ENCODE data around the gene ZMYND10. TPM values are rescaled to one million over a fixed set of nuclear protein-coding genes. Genes with fewer than 3 reads are reported as not detected.

Gene ZMYND10
- total RNA-seq, 1 experiment from 2014 or later = 1.4 TPM

GRCh38 chr3:50352781-50353180 is 7.2 kb upstream of the ZMYND10 start:
- Histone ChIP-seq H4K20me1 (ENCODE audit: control insufficient read depth, insufficient read depth, insufficient read length) (no peaks in the 10 kb centered on the region), H2AK5ac (ENCODE audit: insufficient read length, low read length) (no peak overlapping the region), H4K8ac (replicated peaks; ENCODE audit: insufficient read length, low read depth, low read length) (no peak overlapping the region), H3K18ac (ENCODE audit: insufficient read length, low read depth, low read length) (no peak overlapping the region), H3K14ac (ENCODE audit: insufficient read depth, low read length) (no peak overlapping the region), H3T11ph (ENCODE audit: low read length) (no peak overlapping the region), H3K27me3 (ENCODE audit: insufficient read depth, low read length) (no peaks in the 10 kb centered on the region), H4K91ac (ENCODE audit: insufficient read length, low read depth, low read length) (no peak overlapping the region), H2BK12ac (ENCODE audit: insufficient read length, low read depth, low read length) (no peak overlapping the region), H3K27ac (ENCODE audit: insufficient read length, low read depth, low read length) (no peak overlapping the region), H2BK5ac (ENCODE audit: insufficient read length, low read length) (no peak overlapping the region), H3K4ac (ENCODE audit: low read depth, low read length) (no peak overlapping the region), H2BK15ac (ENCODE audit: low read depth, low read length) (no peak overlapping the region), H3K4me1 (ENCODE audit: insufficient read depth, low read length) (no peaks in the 10 kb centered on the region; the same call in 1 of the 2 replicates), H3K79me1 (ENCODE audit: insufficient read depth, low read depth, low read length, poor library complexity, severe bottlenecking) (peaks cover 3% of the 10 kb centered on the region), H3K9ac (ENCODE audit: extremely low read depth, insufficient read length, low read length) (no peak overlapping the region), H3K4me2 (ENCODE audit: insufficient read depth, insufficient read length, low read length) (no peak overlapping the region), H3K56ac (ENCODE audit: insufficient read length, low read depth, low read length) (no peak overlapping the region), H2BK20ac (ENCODE audit: low read depth, low read length, poor library complexity, severe bottlenecking) (no peak overlapping the region), H3K79me2 (ENCODE audit: insufficient read depth, low read length) (peaks cover under 1% of the 10 kb centered on the region; the same call in 1 of the 2 replicates), H2AFZ (ENCODE audit: low read length) (no peak overlapping the region), H3K23ac (ENCODE audit: insufficient read length, low read depth, low read length) (no peak overlapping the region), H4K5ac (ENCODE audit: insufficient read length, low read depth, low read length) (no peak overlapping the region), H3K23me2 (ENCODE audit: insufficient read length, low read depth, low read length, poor library complexity, severe bottlenecking) (peaks cover 10% of the 10 kb centered on the region), H3K9me3 (ENCODE audit: control insufficient read depth, low read depth, low read length) (no peaks in the 10 kb centered on the region), H2BK120ac (ENCODE audit: low read depth, low read length, poor library complexity, severe bottlenecking) (no peak overlapping the region)
- Mint-ChIP-seq H3K4me3 (no peak overlapping the region), H3K27ac (peak overlapping the region in 1 of 3 experiments; percentile 27; a peak in 1 of 7 replicates), H3K9me3 (no peaks in the 10 kb centered on the region), H3K36me3 (ENCODE audit: insufficient read depth in 1 of 3, low read depth in 3 of 3) (peaks cover 16 to 32% (median 30%) of the 10 kb centered on the region in 3 experiments; a peak in 6 of 7 replicates), H3K4me1 (peaks cover 28% of the 10 kb centered on the region in 2 experiments), H3K27me3 (ENCODE audit: low read depth) (no peaks in the 10 kb centered on the region)
- peak; percentile 40; the same call in 2 of the 3 replicates for TF ChIP-seq CTCF (conservative IDR thresholded peaks at IDR 0.05)
- DNase-seq = no peak
- WGBS (ENCODE audit: extremely low coverage, insufficient read length, low lambda C conversion rate) = no CpG with 5 or more reads among the region's 2 CpGs
